Mesendoderm (in vitro differentiated cells): Measurements from ENCODE around the gene KCNK17.

Source experiments
- DNase-seq: peaks from one replicate; pipeline ENCODE4 v3.0.0; 2013
- H2AK5ac ChIP-seq: 2 replicates; pipeline ENCODE4 v1.6.1; 2013; ENCODE audit warnings: low read length, inconsistent platforms
- H2BK120ac ChIP-seq: 2 replicates; pipeline ENCODE4 v1.6.1; 2013; ENCODE audit warnings: low read depth, mild to moderate bottlenecking, low read length, moderate library complexity, mixed read lengths
- H2BK15ac ChIP-seq: replicated peaks from 2 replicates; pipeline ENCODE4 v1.6.1; 2013; ENCODE audit warnings: low read depth, mild to moderate bottlenecking, moderate library complexity
- H2BK5ac ChIP-seq: 2 replicates; pipeline ENCODE4 v1.6.1; 2013; ENCODE audit warnings: low read length, inconsistent platforms
- H3K18ac ChIP-seq: 2 replicates; pipeline ENCODE4 v1.6.1; 2013; ENCODE audit warnings: mild to moderate bottlenecking, low read length, mixed read lengths
- H3K23ac ChIP-seq: one replicate; pipeline ENCODE4 v1.6.1; 2013; ENCODE audit warnings: low read length
- H3K27ac ChIP-seq: 2 replicates; pipeline ENCODE4 v1.5.1; 2013; ENCODE audit warnings: low read depth, mild to moderate bottlenecking, inconsistent platforms, low read length, moderate library complexity
- H3K27me3 ChIP-seq: 2 replicates; pipeline ENCODE4 v1.6.1; 2013; ENCODE audit warnings: low read length, control low read depth, mild to moderate bottlenecking, inconsistent platforms; ENCODE audit not compliant: insufficient read depth, poor library complexity
- H3K36me3 ChIP-seq: 2 replicates; pipeline ENCODE4 v1.6.1; 2013; ENCODE audit warnings: low read length, inconsistent platforms; ENCODE audit not compliant: control insufficient read depth, insufficient read depth
- H3K4ac ChIP-seq: one replicate; pipeline ENCODE4 v1.6.1; 2013; ENCODE audit warnings: low read depth, mild to moderate bottlenecking, low read length, moderate library complexity
- H3K4me1 ChIP-seq: 2 replicates; pipeline ENCODE4 v1.6.1; 2013; ENCODE audit warnings: low read depth, low read length, inconsistent platforms; ENCODE audit not compliant: control insufficient read depth
- H3K4me2 ChIP-seq: 2 replicates; pipeline ENCODE4 v1.6.1; 2013; ENCODE audit warnings: low read length
- H3K4me3 ChIP-seq: 2 replicates; pipeline ENCODE4 v1.5.1; 2013; ENCODE audit warnings: mild to moderate bottlenecking, low read length
- H3K56ac ChIP-seq: one replicate; pipeline ENCODE4 v1.6.1; 2013; ENCODE audit warnings: low read length
- H3K79me1 ChIP-seq: 2 replicates; pipeline ENCODE4 v1.6.1; 2013; ENCODE audit warnings: low read length, inconsistent platforms
- H3K79me2 ChIP-seq: 2 replicates; pipeline ENCODE4 v1.6.1; 2013; ENCODE audit warnings: mild to moderate bottlenecking, low read length; ENCODE audit not compliant: control insufficient read depth, insufficient read depth
- H3K9ac ChIP-seq: 2 replicates; pipeline ENCODE4 v1.6.1; 2013; ENCODE audit warnings: low read length, inconsistent platforms
- H4K5ac ChIP-seq: one replicate; pipeline ENCODE4 v1.6.1; 2013; ENCODE audit warnings: low read length
- H4K8ac ChIP-seq: one replicate; pipeline ENCODE4 v1.6.1; 2013; ENCODE audit warnings: low read depth, mild to moderate bottlenecking, control low read depth, low read length, moderate library complexity
- WGBS: extraction: QIAGEN DNeasy Blood & Tissue Kit; methylation state at CpG from one replicate; pipeline ENCODE4 v1.1.7; 2013; ENCODE audit warnings: low lambda C conversion rate, missing lambda C conversion rate; ENCODE audit not compliant: insufficient coverage; ENCODE audit errors: extremely low coverage; 5-methylcytosine and 5-hydroxymethylcytosine counted together

KCNK17 gene

DNA sequence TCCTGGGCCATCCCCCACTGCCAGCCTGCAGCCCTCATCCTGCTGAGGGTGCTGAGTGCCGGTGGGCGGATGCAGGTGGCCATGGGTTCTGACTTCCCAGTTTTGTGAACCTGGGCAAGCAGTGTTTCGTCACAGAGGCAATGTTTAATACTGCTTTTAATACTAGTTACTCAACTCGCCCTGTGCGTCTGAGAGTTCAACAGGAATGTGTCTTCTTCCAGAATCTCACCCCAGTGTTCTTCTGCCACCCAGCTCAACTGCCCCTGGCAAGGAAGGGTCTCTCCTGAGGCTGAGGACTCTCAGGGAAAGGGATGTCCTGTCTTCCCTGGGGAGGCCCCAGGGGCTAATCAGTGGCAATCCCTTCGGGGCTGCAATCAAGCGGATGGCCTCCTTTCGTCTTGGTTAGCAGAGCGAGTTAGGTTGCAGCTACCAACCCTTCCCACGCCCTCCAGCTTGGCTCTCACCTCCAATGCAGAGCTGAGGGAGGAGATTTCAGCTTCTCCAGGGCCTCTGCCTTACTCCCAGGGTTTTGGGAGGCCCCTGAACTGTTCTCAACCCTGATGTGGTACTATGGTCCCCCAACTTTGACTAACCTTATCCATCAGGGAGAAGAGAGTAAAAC lies 6.3 kb upstream of the KCNK17 start:
- no peak overlapping the region for H3K4me2 ChIP-seq
- no peaks in the 10 kb centered on the region for H3K27me3 ChIP-seq
- no peaks in the 10 kb centered on the region for H3K79me1 ChIP-seq
- H3K4me1 ChIP-seq, result no peaks in the 10 kb centered on the region
- DNase-seq, result no peak
- no peak overlapping the region for H3K27ac ChIP-seq
- no peak overlapping the region for H2BK15ac ChIP-seq
- no peak overlapping the region for H2BK5ac ChIP-seq
- H2AK5ac ChIP-seq, result no peak overlapping the region
- WGBS, result no CpG with 5 or more reads among the region's 10 CpGs
- H3K79me2 ChIP-seq, result no peaks in the 10 kb centered on the region
- no peak overlapping the region for H3K18ac ChIP-seq
- no peak overlapping the region for H4K5ac ChIP-seq
- no peak overlapping the region for H3K4me3 ChIP-seq
- no peaks in the 10 kb centered on the region for H3K36me3 ChIP-seq
- no peak overlapping the region for H3K9ac ChIP-seq
- no peak overlapping the region for H3K23ac ChIP-seq
- H4K8ac ChIP-seq, result no peak overlapping the region
- no peak overlapping the region for H3K4ac ChIP-seq
- H3K56ac ChIP-seq, result no peak overlapping the region
- no peak overlapping the region for H2BK120ac ChIP-seq

DNA sequence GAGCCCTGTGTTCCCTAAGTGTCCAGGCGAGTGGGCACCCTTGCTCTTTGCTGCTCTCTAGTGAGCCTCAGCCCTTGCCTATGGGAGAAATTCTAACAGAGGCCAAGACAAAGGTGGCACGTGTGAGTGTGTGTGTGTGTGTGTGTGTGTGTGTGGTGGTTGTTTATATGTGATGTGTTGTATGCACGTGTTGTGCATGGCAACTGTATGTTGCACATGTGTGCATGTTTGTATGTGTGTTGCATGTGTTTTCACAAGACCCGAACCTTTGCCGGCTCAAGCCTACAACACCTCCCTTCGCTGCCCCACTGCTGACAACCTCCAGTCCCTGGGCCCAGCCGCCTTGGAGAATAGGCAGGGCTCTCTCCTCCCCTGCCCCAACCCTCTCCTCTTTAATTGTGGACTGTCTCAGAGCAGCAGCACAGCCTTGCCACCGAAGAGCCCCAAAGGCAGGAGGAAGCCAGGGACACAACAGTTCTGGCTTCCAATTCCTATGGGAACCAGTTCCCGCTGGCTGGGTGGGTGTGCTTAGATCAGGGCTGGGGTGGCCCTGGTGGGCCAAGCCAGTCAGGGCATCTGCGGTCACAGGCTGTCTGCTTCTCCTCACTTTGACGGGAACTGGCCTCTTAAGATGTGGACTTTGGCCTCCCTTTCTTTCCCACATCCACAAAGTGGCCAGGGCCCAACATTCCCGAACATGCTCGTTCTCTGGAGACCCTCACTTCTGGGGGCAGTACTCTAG lies 5.6 kb upstream of the KCNK17 start:
- no CpG with 5 or more reads among the region's 13 CpGs for WGBS
- no peak overlapping the region for H4K8ac ChIP-seq
- no peak overlapping the region for H3K18ac ChIP-seq
- H2BK120ac ChIP-seq, result no peak overlapping the region
- H2BK15ac ChIP-seq, result no peak overlapping the region
- no peaks in the 10 kb centered on the region for H3K27me3 ChIP-seq
- no peaks in the 10 kb centered on the region for H3K79me1 ChIP-seq
- no peaks in the 10 kb centered on the region for H3K4me1 ChIP-seq
- no peak overlapping the region for H3K27ac ChIP-seq
- H3K79me2 ChIP-seq, result no peaks in the 10 kb centered on the region
- H3K23ac ChIP-seq, result no peak overlapping the region
- no peak overlapping the region for H3K4me2 ChIP-seq
- no peak overlapping the region for H3K56ac ChIP-seq
- no peak overlapping the region for H2BK5ac ChIP-seq
- no peak overlapping the region for H3K4me3 ChIP-seq
- H3K4ac ChIP-seq, result no peak overlapping the region
- H3K9ac ChIP-seq, result no peak overlapping the region
- no peak for DNase-seq
- no peak overlapping the region for H2AK5ac ChIP-seq
- H3K36me3 ChIP-seq, result no peaks in the 10 kb centered on the region
- no peak overlapping the region for H4K5ac ChIP-seq

DNA sequence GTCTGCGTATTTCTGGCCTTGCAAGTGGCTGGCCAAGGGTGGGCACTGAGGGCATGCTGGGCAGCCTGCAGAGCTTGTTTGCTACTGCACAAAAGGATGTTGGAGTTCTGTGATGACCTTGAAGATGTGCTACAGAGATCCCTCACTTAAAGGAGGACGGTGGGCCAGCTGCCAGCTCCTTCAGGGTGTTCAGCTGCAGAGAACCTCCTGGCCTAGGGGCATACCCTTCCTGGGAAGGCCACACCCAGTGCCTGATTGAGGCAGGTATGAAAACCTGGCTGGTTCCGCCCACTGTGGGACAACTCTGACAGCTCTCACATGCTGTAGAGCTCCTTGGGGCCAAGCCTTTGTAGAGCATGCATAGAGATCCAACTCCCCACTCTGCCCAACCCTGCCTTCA lies 3.0 kb upstream of the KCNK17 start:
- no peak overlapping the region for H4K5ac ChIP-seq
- no CpG with 5 or more reads among the region's 3 CpGs for WGBS
- H3K4ac ChIP-seq, result no peak overlapping the region
- no peak overlapping the region for H3K4me2 ChIP-seq
- H2BK120ac ChIP-seq, result no peak overlapping the region
- no peak overlapping the region for H2BK15ac ChIP-seq
- no peak overlapping the region for H4K8ac ChIP-seq
- no peaks in the 10 kb centered on the region for H3K79me2 ChIP-seq
- no peaks in the 10 kb centered on the region for H3K79me1 ChIP-seq
- H3K36me3 ChIP-seq, result no peaks in the 10 kb centered on the region
- DNase-seq, result no peak
- no peak overlapping the region for H2BK5ac ChIP-seq
- H3K18ac ChIP-seq, result no peak overlapping the region
- H3K9ac ChIP-seq, result no peak overlapping the region
- peaks cover 25% of the 10 kb centered on the region for H3K27me3 ChIP-seq
- no peak overlapping the region for H3K27ac ChIP-seq
- no peak overlapping the region for H3K23ac ChIP-seq
- H2AK5ac ChIP-seq, result no peak overlapping the region
- H3K4me1 ChIP-seq, result no peaks in the 10 kb centered on the region
- H3K4me3 ChIP-seq, result no peak overlapping the region
- no peak overlapping the region for H3K56ac ChIP-seq

DNA sequence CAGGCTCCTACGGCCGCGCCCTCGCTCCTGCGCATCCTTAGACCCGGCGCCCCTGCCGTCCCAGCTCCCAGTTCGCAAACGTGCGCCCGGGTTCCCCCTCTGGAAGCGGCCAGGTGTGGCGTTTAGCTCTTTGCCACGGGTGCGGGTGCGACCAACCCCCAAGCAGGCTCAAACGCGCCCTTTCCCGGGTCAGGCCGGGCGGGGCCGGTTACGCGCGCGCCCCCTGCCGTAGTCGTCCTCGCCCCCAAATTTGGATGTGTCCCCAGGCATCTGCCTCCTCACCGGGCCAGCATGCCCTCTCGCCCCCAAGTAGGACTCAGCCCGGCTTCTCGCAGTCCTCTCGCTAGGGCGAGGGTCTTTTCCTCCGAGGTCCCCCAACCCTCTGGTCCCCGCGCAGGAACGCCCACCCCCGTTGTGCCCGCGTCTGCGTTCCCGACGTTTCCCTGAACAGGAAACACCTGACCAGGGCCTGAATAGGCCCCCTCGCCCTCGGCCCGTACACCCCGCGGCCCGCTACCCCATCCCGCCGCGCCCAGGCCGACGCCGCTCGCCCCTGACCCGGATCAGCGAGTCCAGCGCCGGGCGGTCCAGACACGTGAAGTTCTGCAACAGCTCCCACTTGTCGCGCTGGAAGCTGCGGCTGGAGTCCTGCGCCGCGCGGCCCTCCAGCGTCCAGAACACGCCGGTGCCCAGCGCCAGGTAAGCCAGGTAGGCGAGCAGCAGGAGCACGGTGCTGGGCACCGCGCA lies 520 bp downstream of the KCNK17 start:
- no peak overlapping the region for H4K8ac ChIP-seq
- H3K4me3 ChIP-seq, result peak overlapping the region; percentile 26
- no peak overlapping the region for H2BK5ac ChIP-seq
- peaks cover 25% of the 10 kb centered on the region for H3K27me3 ChIP-seq
- H2BK120ac ChIP-seq, result no peak overlapping the region
- H3K56ac ChIP-seq, result peak overlapping the region; percentile 85
- H3K9ac ChIP-seq, result peak overlapping the region; percentile 63
- H4K5ac ChIP-seq, result no peak overlapping the region
- WGBS, result no CpG with 5 or more reads among the region's 80 CpGs
- H3K4me1 ChIP-seq, result no peaks in the 10 kb centered on the region
- H3K4me2 ChIP-seq, result peak overlapping the region; percentile 79
- no peak overlapping the region for H2AK5ac ChIP-seq
- H3K27ac ChIP-seq, result no peak overlapping the region
- peak overlapping the region; percentile 80 for H3K23ac ChIP-seq
- H3K79me1 ChIP-seq, result no peaks in the 10 kb centered on the region
- H3K79me2 ChIP-seq, result no peaks in the 10 kb centered on the region
- DNase-seq, result peak; percentile 23
- no peak overlapping the region for H2BK15ac ChIP-seq
- H3K36me3 ChIP-seq, result no peaks in the 10 kb centered on the region
- no peak overlapping the region for H3K18ac ChIP-seq
- no peak overlapping the region for H3K4ac ChIP-seq

DNA sequence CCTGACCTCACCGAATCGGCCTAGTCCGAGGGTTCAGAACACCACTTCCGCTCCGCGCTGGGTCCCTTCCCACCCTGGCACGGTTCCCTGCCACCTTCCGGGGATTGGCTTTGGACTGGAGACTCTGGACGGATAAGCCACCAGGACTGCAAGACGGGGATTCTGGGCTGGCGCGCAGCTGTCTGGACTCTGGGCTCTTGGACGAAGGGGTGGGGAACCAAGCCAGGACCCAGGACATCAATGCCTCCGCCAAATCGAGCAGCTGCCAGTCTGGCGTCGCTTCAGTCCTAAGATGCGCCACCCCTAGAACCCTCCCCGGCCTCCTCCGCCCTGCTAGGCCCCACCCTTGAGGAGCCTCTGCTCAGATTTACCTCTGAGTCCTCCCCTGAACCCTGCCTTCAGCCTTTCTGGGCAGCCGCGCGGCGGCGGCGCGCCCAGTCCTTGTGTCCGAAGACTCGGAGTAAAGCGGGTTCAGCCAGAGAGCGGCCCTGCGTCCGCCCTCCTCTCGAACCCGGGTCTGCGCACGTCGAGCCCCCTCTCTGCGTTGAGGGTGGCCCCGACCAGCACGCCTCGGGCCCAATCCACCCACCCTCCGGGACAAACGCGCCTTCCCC lies 1.2 kb downstream of the KCNK17 start:
- H3K56ac ChIP-seq, result peak overlapping the region; percentile 85
- no peak overlapping the region for H3K27ac ChIP-seq
- no peak overlapping the region for H4K8ac ChIP-seq
- no peaks in the 10 kb centered on the region for H3K79me1 ChIP-seq
- no peaks in the 10 kb centered on the region for H3K4me1 ChIP-seq
- H3K18ac ChIP-seq, result no peak overlapping the region
- no peak overlapping the region for H2BK5ac ChIP-seq
- H3K36me3 ChIP-seq, result no peaks in the 10 kb centered on the region
- H3K79me2 ChIP-seq, result no peaks in the 10 kb centered on the region
- peak overlapping the region; percentile 80 for H3K23ac ChIP-seq
- H2AK5ac ChIP-seq, result no peak overlapping the region
- no peak for DNase-seq
- H3K9ac ChIP-seq, result peak overlapping the region; percentile 63
- H3K4me2 ChIP-seq, result peak overlapping the region; percentile 79
- no peak overlapping the region for H2BK15ac ChIP-seq
- H2BK120ac ChIP-seq, result no peak overlapping the region
- no CpG with 5 or more reads among the region's 45 CpGs for WGBS
- no peak overlapping the region for H4K5ac ChIP-seq
- no peak overlapping the region for H3K4ac ChIP-seq
- no peak overlapping the region for H3K4me3 ChIP-seq
- peaks cover 25% of the 10 kb centered on the region for H3K27me3 ChIP-seq
